OCI-LY1 (cell line): ENCODE data around the gene COL6A2.

Experiments used
- H2AFZ ChIP-seq: fragments of 200-600 bp; sonication (generic), shearing (Covaris generic); 2 replicates; pipeline ENCODE4 v1.6.0; 2014; ENCODE audit warnings: antibody characterized with exemption, mild to moderate bottlenecking, low read length
- H3F3A ChIP-seq: fragments of 200-600 bp; sonication (generic), shearing (Covaris generic); 2 replicates; pipeline ENCODE4 v1.6.0; 2014; ENCODE audit warnings: mild to moderate bottlenecking, antibody characterized with exemption, low read length, moderate library complexity; ENCODE audit not compliant: insufficient read depth
- H3K27ac ChIP-seq: fragments of 200-600 bp; sonication (generic); 2 replicates; pipeline ENCODE4 v1.5.1; 2014; ENCODE audit warnings: low read length, mixed run types, mild to moderate bottlenecking, low read depth; ENCODE audit not compliant: poor library complexity, severe bottlenecking
- H3K27me3 ChIP-seq: fragments of 200-600 bp; sonication (generic); 2 replicates; pipeline ENCODE4 v1.6.0; 2014; ENCODE audit warnings: antibody characterized with exemption, mild to moderate bottlenecking, low read length, moderate library complexity; ENCODE audit not compliant: insufficient read depth
- H3K36me3 ChIP-seq: fragments of 200-600 bp; sonication (generic); 2 replicates; pipeline ENCODE4 v1.6.1; 2014; ENCODE audit warnings: mild to moderate bottlenecking, antibody characterized with exemption, low read length, moderate library complexity, mixed read lengths; ENCODE audit not compliant: insufficient read depth
- H3K4me1 ChIP-seq: fragments of 200-600 bp; sonication (generic); 2 replicates; pipeline ENCODE4 v1.5.1; 2014; ENCODE audit warnings: mild to moderate bottlenecking, low read length, moderate library complexity; ENCODE audit not compliant: insufficient read depth, severe bottlenecking
- H3K4me2 ChIP-seq: fragments of 200-600 bp; sonication (generic), shearing (Covaris generic); 2 replicates; pipeline ENCODE4 v1.6.1; 2014; ENCODE audit warnings: low read length
- H3K4me3 ChIP-seq: fragments of 200-600 bp; sonication (generic); 2 replicates; pipeline ENCODE4 v1.5.1; 2014; ENCODE audit warnings: low read length, low read depth, mild to moderate bottlenecking, mixed read lengths; ENCODE audit not compliant: poor library complexity, severe bottlenecking
- H3K79me2 ChIP-seq: fragments of 200-600 bp; shearing (Covaris generic); 2 replicates; pipeline ENCODE4 v1.6.1; 2016; ENCODE audit warnings: mixed run types, low read length, mixed read lengths; ENCODE audit not compliant: insufficient read depth
- H3K9ac ChIP-seq: fragments of 200-600 bp; sonication (generic), shearing (Covaris generic); 2 replicates; pipeline ENCODE4 v1.6.1; 2014; ENCODE audit warnings: mild to moderate bottlenecking, low read length, mixed read lengths
- H3K9me2 ChIP-seq: fragments of 200-600 bp; sonication (generic), shearing (Covaris generic); 2 replicates; pipeline ENCODE4 v1.6.1; 2014; ENCODE audit warnings: low read depth, mild to moderate bottlenecking, low read length, mixed read lengths
- H3K9me3 ChIP-seq: fragments of 200-600 bp; shearing (Covaris generic); 2 replicates; pipeline ENCODE4 v1.6.1; 2014; ENCODE audit warnings: low read length, mixed read lengths
- H4K20me1 ChIP-seq: fragments of 200-600 bp; sonication (generic), shearing (Covaris generic); 2 replicates; pipeline ENCODE4 v1.6.0; 2016; ENCODE audit warnings: mild to moderate bottlenecking, low read length; ENCODE audit not compliant: insufficient read depth
- CTCF ChIP-seq: fragments of 200-600 bp; sonication (generic), shearing (Covaris generic); IDR thresholded peaks from 2 replicates; pipeline ENCODE4 v1.5.1; 2017; ENCODE audit warnings: mild to moderate bottlenecking, antibody characterized with exemption, low read length, moderate library complexity, mixed read lengths
- EZH2 ChIP-seq: fragments of 200-600 bp; sonication (generic), shearing (Covaris generic); IDR thresholded peaks from 2 replicates; pipeline ENCODE4 v1.8.0; 2017; ENCODE audit warnings: borderline replicate concordance, mixed run types, mild to moderate bottlenecking, antibody characterized with exemption, low read length, moderate library complexity, mixed read lengths

COL6A2 gene

GRCh38 chr21:46050668-46051378 is 47.1 kb upstream of the COL6A2 start:
- H3K27ac ChIP-seq, result no peak overlapping the region
- no peaks in the 10 kb centered on the region for H3K27me3 ChIP-seq
- H3K4me2 ChIP-seq, result no peak overlapping the region
- no peak overlapping the region for H3K9ac ChIP-seq
- H3K4me1 ChIP-seq, result no peaks in the 10 kb centered on the region
- no peaks in the 10 kb centered on the region for H3K9me2 ChIP-seq
- H3K9me3 ChIP-seq, result no peaks in the 10 kb centered on the region
- no peak for TF ChIP-seq CTCF
- H3K36me3 ChIP-seq, result no peaks in the 10 kb centered on the region
- H2AFZ ChIP-seq, result no peak overlapping the region
- no peaks in the 10 kb centered on the region for H3F3A ChIP-seq
- no peaks in the 10 kb centered on the region for H4K20me1 ChIP-seq
- no peak overlapping the region for H3K4me3 ChIP-seq
- no peaks in the 10 kb centered on the region for H3K79me2 ChIP-seq

GRCh38 chr21:46051379-46051770 is 46.5 kb upstream of the COL6A2 start:
- H3K27ac ChIP-seq, result no peak overlapping the region
- H4K20me1 ChIP-seq, result no peaks in the 10 kb centered on the region
- no peaks in the 10 kb centered on the region for H3K9me3 ChIP-seq
- H3K4me1 ChIP-seq, result no peaks in the 10 kb centered on the region
- no peak overlapping the region for H3K4me3 ChIP-seq
- no peaks in the 10 kb centered on the region for H3F3A ChIP-seq
- H2AFZ ChIP-seq, result no peak overlapping the region
- no peaks in the 10 kb centered on the region for H3K79me2 ChIP-seq
- H3K4me2 ChIP-seq, result no peak overlapping the region
- H3K9ac ChIP-seq, result no peak overlapping the region
- H3K36me3 ChIP-seq, result no peaks in the 10 kb centered on the region
- no peaks in the 10 kb centered on the region for H3K27me3 ChIP-seq
- TF ChIP-seq CTCF (no peak), EZH2 (no peak)
- H3K9me2 ChIP-seq, result no peaks in the 10 kb centered on the region

GRCh38 chr21:46051821-46052675 is 45.9 kb upstream of the COL6A2 start:
- no peak for TF ChIP-seq CTCF
- no peak for TF ChIP-seq EZH2
- Histone ChIP-seq H4K20me1 (no peaks in the 10 kb centered on the region), H3K79me2 (no peaks in the 10 kb centered on the region), H3K4me2 (no peak overlapping the region), H3K36me3 (no peaks in the 10 kb centered on the region), H3K4me1 (no peaks in the 10 kb centered on the region), H3F3A (no peaks in the 10 kb centered on the region), H3K9me3 (no peaks in the 10 kb centered on the region), H3K27me3 (no peaks in the 10 kb centered on the region), H3K27ac (no peak overlapping the region), H3K4me3 (no peak overlapping the region), H2AFZ (no peak overlapping the region), H3K9ac (no peak overlapping the region), H3K9me2 (no peaks in the 10 kb centered on the region)
